GM18508 (cell line): Measurements from ENCODE around the gene JCAD.
"Not testable (repeated sequence)": the region's sequence is repeated elsewhere in the genome, so short reads cannot be mapped to it uniquely, and the experiment has no call there.

Experiments
- ATAC-seq: cut with Tn5 transposase; IDR thresholded peaks from one replicate; pipeline ENCODE4 v1.9.1; 2021; ENCODE audit warnings: moderate number of reproducible peaks; ENCODE audit not compliant: insufficient read depth, unreplicated experiment

The JCAD gene

GRCh38 chr10:30059209-30060107, at the start of gene JCAD:
Gene JCAD, minus strand, starts transcription at chr10:30059586. Its CDS starts 11,774 bp downstream, at chr10:30047812.
- ATAC-seq = no peak

GRCh38 chr10:30106987-30107386, 47.6 kb upstream of the JCAD start:
- no peak for ATAC-seq

DNA sequence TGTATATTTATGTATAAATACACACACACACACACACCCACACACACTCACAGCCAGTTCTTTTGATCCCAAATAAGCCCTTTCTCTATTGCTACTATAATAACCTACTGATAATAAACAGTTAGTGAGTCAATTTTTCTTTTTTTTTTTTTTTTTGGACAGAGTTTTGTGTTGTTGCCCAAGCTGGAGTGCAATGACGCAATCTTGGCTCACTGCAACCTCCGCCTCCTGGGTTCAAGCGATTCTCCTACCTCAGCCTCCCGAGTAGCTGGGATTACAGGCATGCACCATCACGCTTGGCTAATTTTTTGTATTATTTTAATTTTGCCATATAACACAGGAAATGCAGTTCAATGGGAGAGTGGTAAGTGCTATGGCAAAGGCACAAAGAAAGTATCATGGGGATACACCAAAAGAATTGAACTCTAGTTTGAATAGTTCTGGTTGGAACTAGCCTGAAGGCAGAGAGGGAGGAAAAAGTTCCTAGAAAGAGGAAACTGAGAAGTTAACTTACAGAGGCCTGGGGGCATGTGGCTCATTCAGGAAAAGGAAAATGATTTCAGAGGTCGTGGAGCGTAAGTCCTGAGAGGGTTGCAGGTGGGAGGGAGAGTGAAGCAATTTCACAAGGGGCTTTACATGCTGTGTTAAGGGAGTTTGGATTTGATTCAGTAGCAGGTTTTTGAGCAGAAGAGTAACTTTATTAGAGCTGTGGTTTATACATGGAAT, 44.4 kb upstream of the JCAD start:
- no peak for ATAC-seq

GRCh38 chr10:30099706-30100105, 40.3 kb upstream of the JCAD start:
- not testable (repeated sequence) for ATAC-seq

- no peak for ATAC-seq
Observed at GRCh38 chr10:30099101-30099500, 39.7 kb upstream of the JCAD start.

- no peak for ATAC-seq
Observed at GRCh38 chr10:30098629-30099028, 39.2 kb upstream of the JCAD start.

DNA sequence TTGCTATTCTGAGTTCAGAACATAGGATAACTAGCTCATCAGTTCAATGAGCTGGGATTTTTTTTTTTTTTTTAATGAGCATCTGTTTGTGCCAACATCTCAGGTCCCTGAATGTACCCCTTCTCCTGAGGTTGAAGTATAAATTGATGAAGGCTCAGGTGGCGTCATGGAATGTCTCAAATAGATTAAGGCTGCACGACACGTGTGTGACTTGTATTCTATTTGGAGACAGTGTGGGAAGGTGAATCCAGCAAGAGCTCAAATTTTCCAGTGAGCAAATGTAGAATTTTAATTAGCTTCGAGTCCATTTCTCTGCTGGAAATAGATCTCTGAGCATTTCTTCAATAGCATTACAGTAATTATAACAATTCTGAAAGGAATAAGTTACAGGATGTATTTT, 37.2 kb upstream of the JCAD start:
- ATAC-seq = no peak

DNA sequence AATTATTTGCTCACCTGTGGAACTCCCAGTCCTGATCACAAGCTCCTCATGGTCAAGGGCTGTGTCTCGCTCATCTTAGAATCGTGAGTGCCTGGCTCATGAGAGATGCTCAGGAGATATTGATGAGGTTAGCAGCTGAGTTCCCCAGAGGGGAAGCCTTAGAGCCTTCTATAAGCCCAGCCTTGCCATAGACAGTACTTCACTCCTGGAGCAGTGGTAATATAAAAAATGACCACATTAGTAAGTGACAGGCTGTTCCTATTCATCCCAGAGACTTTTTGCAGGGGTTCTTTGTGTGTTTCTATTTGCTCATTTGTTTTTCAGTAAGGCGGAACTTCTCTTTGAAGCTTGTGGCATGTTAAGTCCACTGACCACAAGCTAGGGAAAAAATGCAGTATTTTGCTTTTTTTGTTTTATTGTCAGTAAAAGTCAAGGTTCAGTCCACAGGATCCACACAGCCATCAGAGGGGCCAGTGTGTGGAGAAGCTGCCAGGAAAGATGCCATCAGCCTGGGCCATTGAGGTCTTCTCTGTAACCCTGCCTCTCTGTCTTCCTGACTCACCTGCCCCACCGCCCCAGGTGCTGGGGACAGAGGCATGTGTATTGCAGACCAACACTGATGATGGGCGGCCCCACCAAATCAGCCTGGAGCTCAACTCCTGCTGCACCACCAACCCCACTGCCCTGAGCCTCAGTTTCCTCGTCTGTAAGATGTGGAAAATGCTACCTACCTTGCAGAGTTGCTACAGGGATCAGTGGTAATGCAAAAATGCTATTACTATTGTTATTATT, 36.4 kb upstream of the JCAD start:
- no peak for ATAC-seq

DNA sequence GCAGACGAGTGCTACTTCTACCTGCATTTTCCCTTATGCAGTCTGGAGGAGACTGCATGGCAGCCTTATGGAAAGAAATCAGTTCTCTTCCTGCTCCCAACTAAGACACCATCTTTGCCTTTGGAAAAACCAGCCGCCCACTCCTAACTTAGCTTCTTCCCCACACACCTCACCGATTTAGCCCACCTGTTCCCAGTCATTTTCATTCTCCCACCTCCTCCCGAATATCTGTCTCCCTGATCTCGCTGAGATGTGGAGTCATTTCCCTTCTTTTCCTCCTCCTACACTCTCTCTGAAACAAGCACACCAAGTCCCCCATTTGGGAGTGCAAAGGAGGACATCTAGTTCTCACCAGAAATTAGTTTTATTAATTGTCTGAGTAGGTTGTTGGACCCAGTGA, 35.2 kb upstream of the JCAD start:
- ATAC-seq = no peak

DNA sequence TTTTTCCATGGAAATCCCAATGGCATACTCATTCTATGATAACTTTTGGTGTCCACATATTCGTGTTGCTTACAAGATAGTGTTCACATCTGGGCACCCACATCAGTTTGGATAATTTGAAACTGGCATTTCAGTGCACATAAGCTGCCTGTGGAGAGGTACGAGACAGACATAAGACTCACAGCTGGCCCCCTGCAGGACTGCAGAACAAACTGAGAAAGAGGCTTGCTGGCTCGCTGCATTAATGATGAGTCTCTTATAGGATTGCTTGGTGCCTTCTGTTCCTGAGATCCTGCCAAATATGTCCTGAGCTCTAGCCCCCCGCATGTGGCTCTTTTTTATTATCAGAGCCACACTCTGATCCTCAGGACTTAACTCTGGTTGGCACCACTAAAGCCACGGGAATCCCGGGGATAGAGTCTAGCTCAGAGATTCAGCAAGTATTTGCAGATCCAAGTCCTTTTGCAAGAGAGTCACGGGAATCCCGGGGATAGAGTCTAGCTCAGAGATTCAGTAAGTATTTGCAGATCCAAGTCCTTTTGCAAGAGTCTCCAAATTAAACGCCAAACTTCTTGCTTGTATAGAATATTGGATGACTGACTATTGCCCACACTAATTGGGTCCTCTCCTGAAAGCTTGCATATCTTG, 34.0 kb upstream of the JCAD start:
- no peak for ATAC-seq

DNA sequence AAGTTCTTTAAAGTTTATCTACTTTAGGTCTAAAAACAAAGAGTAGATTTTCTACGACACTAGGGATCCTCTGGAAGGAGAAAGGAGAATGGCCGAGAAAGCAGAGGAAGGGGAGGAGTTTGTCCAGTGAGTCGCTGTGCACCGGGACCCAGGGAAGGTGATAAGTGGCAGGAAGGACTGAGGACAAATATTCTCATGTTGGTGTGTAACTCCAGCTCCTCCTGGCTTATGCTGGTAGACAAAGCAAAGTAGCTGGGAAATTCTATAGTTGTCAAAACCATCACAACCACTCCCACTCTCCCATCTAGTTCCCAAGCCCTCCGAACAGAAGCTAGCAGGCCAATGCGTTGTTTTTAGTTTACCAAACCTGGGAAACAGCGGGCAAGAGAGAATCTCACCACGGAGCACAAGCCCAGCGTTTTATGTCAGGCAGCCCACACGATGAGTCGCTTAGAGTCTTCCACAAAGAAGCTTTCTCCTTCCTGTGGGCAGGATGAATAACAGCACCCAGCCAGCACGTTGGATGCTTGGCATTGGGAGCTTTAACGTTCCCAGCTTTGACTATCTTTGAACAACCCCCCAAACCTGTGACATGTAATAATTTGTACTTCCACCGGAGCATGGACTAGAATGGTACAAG, 32.9 kb upstream of the JCAD start:
- no peak for ATAC-seq

- ATAC-seq = no peak
Observed at GRCh38 chr10:30091136-30091535, 31.8 kb upstream of the JCAD start.

- ATAC-seq = no peak
Observed at GRCh38 chr10:30088178-30088577, 28.8 kb upstream of the JCAD start.

DNA sequence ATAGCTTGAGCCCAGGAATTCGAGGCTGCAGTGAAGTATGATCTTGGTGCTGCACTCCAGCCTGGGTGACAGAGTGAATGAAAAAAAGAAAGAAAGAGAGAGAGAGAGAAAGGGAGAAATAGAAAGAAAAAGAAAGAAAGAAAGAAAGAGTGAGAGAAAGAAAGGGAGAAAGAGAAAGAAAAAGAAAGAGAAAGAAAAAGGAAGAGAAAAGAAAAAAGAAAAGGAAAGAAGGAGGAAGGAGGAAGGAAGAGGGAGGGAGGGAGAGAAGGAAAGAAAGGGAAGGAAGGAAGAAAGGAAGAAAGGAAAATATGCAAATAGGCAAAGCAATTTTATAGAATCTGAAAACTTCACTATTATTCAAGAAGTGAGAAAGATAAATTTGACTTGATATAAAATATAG, 24.5 kb upstream of the JCAD start:
- no peak for ATAC-seq

- ATAC-seq = no peak
Observed at GRCh38 chr10:30081182-30081581, 21.8 kb upstream of the JCAD start.

DNA sequence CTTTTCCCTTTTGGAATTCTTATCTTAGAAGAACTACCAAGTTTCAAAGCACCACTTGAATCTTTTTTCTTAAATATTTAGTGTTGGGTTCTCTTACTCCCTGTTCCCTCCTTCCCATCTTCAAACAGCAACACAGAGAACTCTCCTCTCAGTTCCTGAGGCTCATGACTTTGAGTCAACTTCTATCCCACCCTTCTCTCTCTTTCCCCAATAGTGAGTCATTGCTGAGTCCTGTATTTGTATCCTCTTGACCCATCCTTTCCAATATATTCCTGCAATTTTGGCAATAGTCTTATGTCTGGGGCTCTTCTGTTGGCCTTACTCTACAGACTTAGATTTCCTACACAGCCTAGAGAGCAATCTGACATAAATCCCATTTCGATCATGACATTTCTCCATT, 20.8 kb upstream of the JCAD start:
- ATAC-seq = no peak

GRCh38 chr10:30079408-30079807, 20.0 kb upstream of the JCAD start:
- ATAC-seq = no peak

DNA sequence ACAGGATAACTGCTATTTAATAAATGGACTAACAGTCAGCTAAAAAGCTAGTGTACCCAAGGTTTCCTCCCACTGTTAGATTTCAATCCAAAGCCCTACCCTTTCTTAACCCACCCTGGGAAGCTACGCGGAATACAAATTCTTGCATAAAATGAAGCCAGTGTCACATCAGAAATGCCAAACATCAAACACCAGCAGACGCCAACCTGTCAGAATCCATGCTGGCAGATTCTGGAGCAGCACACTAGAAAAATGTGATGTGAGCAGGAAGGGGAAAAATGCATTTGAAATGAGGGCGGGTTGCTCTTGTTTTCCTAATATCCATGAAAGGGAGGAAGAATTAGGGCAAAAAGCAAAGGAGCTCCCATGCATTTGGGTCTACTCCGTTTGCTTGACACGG, 16.1 kb upstream of the JCAD start:
- ATAC-seq = no peak

DNA sequence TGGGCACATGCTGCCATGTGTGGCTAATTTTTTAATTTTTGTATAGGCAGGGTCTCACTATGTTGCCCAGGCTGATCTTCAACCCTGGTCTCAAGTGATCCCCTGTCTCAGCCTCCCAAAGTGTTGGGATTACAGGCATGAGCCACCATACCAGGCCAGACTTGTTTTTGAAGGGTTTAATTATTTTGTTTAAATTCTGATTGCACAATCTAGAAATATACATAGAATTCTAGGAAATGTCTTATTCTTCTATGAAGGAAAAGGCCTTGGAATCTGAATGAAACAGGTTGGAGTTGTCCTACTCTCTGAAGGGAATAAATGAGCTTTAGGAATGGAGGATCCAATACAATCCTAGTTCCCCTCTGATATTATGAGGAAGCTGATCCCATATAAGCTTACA, 15.5 kb upstream of the JCAD start:
- ATAC-seq = no peak

DNA sequence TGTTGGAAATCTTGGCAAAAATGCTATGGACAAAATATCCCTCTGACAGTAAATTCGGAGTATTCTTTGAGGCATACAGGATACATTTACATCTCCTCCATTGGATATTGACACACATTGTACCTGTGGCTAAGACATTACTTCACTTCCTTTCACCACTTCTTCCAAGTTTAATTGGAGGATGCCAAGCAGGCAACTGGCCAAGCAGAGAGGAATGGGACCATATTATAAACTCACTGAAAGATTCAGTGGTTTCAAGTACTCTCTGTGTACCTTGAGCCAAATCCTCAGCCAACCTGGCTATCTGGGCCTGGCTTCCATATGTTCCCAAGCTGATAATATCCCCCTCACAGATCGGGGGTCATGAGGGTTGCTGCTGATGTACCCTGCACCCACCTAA, 14.7 kb upstream of the JCAD start:
- no peak for ATAC-seq
